ENCODE results near the gene PSD2.

The PSD2 gene

DNA sequence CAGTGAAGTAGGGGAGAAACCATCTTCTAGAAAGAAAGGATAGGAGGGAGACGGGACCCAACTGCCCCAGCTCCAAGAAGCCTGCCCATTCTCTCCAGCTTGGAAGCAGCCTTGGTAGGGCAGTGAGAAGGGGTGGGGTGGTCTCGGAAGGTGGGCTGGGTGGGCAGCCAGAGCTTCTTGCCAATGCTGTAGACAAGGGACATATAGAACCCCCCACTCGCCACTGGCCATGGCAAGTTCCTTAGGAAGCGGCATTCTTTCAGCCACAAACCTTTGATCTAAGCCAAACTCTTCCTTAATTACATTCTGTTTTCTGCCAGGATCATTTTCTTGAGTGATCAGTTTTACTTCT is 90.2 kb downstream of the PSD2 start:
- H4K20me1 ChIP-seq (ENCODE audit: insufficient read depth), result no peaks in the 10 kb centered on the region
- no peaks in the 10 kb centered on the region for H3K4me1 ChIP-seq (ENCODE audit: low read depth, poor library complexity, severe bottlenecking)
- no peaks in the 10 kb centered on the region for H3K36me3 ChIP-seq (ENCODE audit: insufficient read depth)
- H3K9ac ChIP-seq, result no peak overlapping the region
- H3K4me3 ChIP-seq (IDR thresholded peaks at IDR 0.05; ENCODE audit: insufficient read depth, low read depth, low read length), result no peak overlapping the region
- no peaks in the 10 kb centered on the region for H3K79me2 ChIP-seq (ENCODE audit: insufficient read depth, low read depth)
- H3K27ac ChIP-seq, result no peak overlapping the region
- TF ChIP-seq, protein P1, sequence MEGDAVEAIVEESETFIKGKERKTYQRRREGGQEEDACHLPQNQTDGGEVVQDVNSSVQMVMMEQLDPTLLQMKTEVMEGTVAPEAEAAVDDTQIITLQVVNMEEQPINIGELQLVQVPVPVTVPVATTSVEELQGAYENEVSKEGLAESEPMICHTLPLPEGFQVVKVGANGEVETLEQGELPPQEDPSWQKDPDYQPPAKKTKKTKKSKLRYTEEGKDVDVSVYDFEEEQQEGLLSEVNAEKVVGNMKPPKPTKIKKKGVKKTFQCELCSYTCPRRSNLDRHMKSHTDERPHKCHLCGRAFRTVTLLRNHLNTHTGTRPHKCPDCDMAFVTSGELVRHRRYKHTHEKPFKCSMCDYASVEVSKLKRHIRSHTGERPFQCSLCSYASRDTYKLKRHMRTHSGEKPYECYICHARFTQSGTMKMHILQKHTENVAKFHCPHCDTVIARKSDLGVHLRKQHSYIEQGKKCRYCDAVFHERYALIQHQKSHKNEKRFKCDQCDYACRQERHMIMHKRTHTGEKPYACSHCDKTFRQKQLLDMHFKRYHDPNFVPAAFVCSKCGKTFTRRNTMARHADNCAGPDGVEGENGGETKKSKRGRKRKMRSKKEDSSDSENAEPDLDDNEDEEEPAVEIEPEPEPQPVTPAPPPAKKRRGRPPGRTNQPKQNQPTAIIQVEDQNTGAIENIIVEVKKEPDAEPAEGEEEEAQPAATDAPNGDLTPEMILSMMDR (conservative IDR thresholded peaks at IDR 0.05; ENCODE audit: low read depth, low read length), result no peak
- no peak overlapping the region for H2AFZ ChIP-seq (ENCODE audit: low read depth)
- no peaks in the 10 kb centered on the region for H3K27me3 ChIP-seq (ENCODE audit: insufficient read depth, low read depth)
- no peak overlapping the region for H3K4me2 ChIP-seq

DNA sequence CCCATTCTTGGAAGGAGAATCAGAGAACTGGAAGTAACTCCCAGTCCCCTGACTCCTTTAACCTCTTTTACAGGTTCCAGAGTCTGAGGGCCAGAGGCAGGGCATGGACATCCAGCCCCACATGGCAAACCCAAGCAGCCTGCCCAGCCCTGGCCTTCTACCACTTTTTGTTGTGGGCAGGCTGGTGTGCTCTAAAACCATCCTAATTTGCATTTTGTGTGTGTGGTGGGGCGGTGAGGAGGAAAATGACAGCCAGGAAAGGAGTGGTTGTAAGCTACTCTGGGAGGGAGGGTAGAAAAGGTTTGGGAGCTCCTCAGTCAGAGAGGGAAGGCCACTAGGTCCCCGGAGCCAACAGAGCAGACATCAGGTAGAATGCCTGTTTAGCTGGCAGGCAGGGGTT is 90.6 kb downstream of the PSD2 start:
- Histone ChIP-seq H3K4me2 (no peak overlapping the region), H3K9ac (no peak overlapping the region), H3K4me1 (ENCODE audit: low read depth, poor library complexity, severe bottlenecking) (no peaks in the 10 kb centered on the region), H3K4me3 (IDR thresholded peaks at IDR 0.05; ENCODE audit: insufficient read depth, low read depth, low read length) (no peak overlapping the region), H4K20me1 (ENCODE audit: insufficient read depth) (no peaks in the 10 kb centered on the region), H2AFZ (ENCODE audit: low read depth) (no peak overlapping the region), H3K27ac (no peak overlapping the region), H3K79me2 (ENCODE audit: insufficient read depth, low read depth) (no peaks in the 10 kb centered on the region), H3K36me3 (ENCODE audit: insufficient read depth) (no peaks in the 10 kb centered on the region), H3K27me3 (ENCODE audit: insufficient read depth, low read depth) (no peaks in the 10 kb centered on the region)
- TF ChIP-seq, protein P1 (conservative IDR thresholded peaks at IDR 0.05; ENCODE audit: low read depth, low read length), result no peak

DNA sequence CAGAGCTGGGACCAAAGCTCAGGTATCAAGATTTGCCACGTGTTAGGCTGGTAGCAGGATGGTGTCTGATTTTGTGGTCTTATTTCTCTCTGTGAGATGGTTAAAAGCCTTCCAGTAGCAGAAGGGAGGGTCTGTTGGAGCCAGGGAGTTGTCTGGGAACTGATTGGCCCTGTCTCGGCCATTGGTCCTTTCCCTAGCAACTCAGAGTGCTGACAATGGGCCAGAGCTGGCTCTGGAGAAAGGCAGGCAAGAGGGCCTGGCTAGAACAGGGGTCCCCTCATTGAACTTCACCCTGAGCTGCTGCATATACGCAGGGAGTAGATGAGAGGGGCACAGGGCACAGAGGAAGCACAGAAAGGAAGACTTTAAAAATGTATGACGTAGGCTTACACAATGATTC is 92.8 kb downstream of the PSD2 start:
- no peaks in the 10 kb centered on the region for H3K27me3 ChIP-seq (ENCODE audit: insufficient read depth, low read depth)
- H3K9ac ChIP-seq, result no peak overlapping the region

DNA sequence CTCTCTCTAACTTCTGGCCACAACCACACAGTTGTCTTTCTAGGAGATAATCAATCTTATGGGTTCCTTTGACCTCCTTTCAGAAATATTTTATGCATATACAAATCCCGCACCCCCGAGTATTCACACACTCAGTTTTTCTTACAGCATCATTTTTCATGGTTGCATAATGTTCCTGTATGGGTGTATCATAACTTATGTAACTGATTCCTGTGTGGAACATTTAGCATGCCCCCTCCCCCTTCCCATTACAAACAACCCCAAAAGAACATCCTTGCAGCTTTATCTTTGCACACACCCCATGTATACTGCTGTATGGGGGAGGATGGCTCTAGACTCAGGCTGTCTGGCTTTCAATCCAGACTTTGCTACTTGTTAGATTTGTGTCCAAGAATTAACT is 93.8 kb downstream of the PSD2 start:
- TF ChIP-seq, protein P1 (conservative IDR thresholded peaks at IDR 0.05; ENCODE audit: low read depth, low read length), result no peak
- H3K79me2 ChIP-seq (ENCODE audit: insufficient read depth, low read depth), result no peaks in the 10 kb centered on the region
- H3K9ac ChIP-seq, result no peak overlapping the region
- H2AFZ ChIP-seq (ENCODE audit: low read depth), result no peak overlapping the region
- H3K27ac ChIP-seq, result no peak overlapping the region
- H3K4me2 ChIP-seq, result no peak overlapping the region
- no peaks in the 10 kb centered on the region for H3K4me1 ChIP-seq (ENCODE audit: low read depth, poor library complexity, severe bottlenecking)
- no peaks in the 10 kb centered on the region for H4K20me1 ChIP-seq (ENCODE audit: insufficient read depth)
- H3K4me3 ChIP-seq (IDR thresholded peaks at IDR 0.05; ENCODE audit: insufficient read depth, low read depth, low read length), result no peak overlapping the region
- no peaks in the 10 kb centered on the region for H3K36me3 ChIP-seq (ENCODE audit: insufficient read depth)
- H3K27me3 ChIP-seq (ENCODE audit: insufficient read depth, low read depth), result no peaks in the 10 kb centered on the region

More for the DNA sequence above, 92.8 kb downstream of the PSD2 start:
- Histone ChIP-seq H4K20me1 (ENCODE audit: insufficient read depth) (no peaks in the 10 kb centered on the region), H3K36me3 (ENCODE audit: insufficient read depth) (no peaks in the 10 kb centered on the region), H3K79me2 (ENCODE audit: insufficient read depth, low read depth) (no peaks in the 10 kb centered on the region), H2AFZ (ENCODE audit: low read depth) (no peak overlapping the region), H3K4me1 (ENCODE audit: low read depth, poor library complexity, severe bottlenecking) (no peaks in the 10 kb centered on the region), H3K4me3 (IDR thresholded peaks at IDR 0.05; ENCODE audit: insufficient read depth, low read depth, low read length) (no peak overlapping the region), H3K27ac (no peak overlapping the region), H3K4me2 (no peak overlapping the region)
- TF ChIP-seq, protein P1 (conservative IDR thresholded peaks at IDR 0.05; ENCODE audit: low read depth, low read length), result no peak

DNA sequence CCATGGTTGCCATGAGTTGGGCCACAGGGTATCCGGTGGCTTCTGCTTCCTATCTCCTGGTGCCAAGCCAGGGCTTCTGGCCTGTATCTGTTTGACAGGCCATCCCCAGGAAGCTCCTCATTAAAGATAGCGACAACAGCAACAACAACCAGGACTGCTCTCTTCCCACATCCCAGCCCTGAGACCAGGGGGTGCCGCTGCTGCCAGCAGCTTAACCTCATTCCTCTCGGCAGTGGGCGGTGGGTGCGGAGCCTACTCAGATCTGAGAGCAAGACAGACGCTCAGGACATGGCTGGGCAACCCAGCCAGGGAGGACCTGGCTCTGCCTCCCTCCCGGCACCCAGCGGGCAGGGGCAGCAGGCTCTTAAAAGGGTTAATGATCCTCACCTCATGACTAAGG is 98.3 kb downstream of the PSD2 start:
- no peaks in the 10 kb centered on the region for H3K36me3 ChIP-seq (ENCODE audit: insufficient read depth)
- H3K4me1 ChIP-seq (ENCODE audit: low read depth, poor library complexity, severe bottlenecking), result no peaks in the 10 kb centered on the region
- H3K27ac ChIP-seq, result no peak overlapping the region
- TF ChIP-seq, protein P1 (conservative IDR thresholded peaks at IDR 0.05; ENCODE audit: low read depth, low read length), result no peak
- H3K79me2 ChIP-seq (ENCODE audit: insufficient read depth, low read depth), result no peaks in the 10 kb centered on the region
- H2AFZ ChIP-seq (ENCODE audit: low read depth), result no peak overlapping the region
- no peaks in the 10 kb centered on the region for H4K20me1 ChIP-seq (ENCODE audit: insufficient read depth)
- no peaks in the 10 kb centered on the region for H3K27me3 ChIP-seq (ENCODE audit: insufficient read depth, low read depth)
- no peak overlapping the region for H3K4me3 ChIP-seq (IDR thresholded peaks at IDR 0.05; ENCODE audit: insufficient read depth, low read depth, low read length)
- no peak overlapping the region for H3K4me2 ChIP-seq
- no peak overlapping the region for H3K9ac ChIP-seq

Data from KMS-11 (cell line).